ENCODE results near the gene NAT9.

GRCh38 chr17:74792586-74793105, 16.5 kb upstream of the NAT9 start:
- TF ChIP-seq POLR2AphosphoS5 (IDR thresholded peaks at IDR 0.05; ENCODE audit: low read depth) = no peak
- TF ChIP-seq CTCF (conservative IDR thresholded peaks at IDR 0.05; ENCODE audit: low read depth in 2 of 2) = no peak
- no peak for TF ChIP-seq ZNF331 (CRISPR knock-in tag; IDR thresholded peaks at IDR 0.05; ENCODE audit: low read depth)
- TF ChIP-seq REST (IDR thresholded peaks at IDR 0.05; ENCODE audit: unreplicated experiment) = no peak
- no peak for TF ChIP-seq CREB1 (CRISPR knock-in tag; IDR thresholded peaks at IDR 0.05; ENCODE audit: low read depth)
- TF ChIP-seq EZH2 (IDR thresholded peaks at IDR 0.05; ENCODE audit: low read depth, unreplicated experiment) = no peak
- no peak for TF ChIP-seq ETS1 (IDR thresholded peaks at IDR 0.05)
- no peak for TF ChIP-seq EZH2phosphoT487 (IDR thresholded peaks at IDR 0.05; ENCODE audit: unreplicated experiment)
